Stimulated activated naive CD8-positive, alpha-beta T cell treated with anti-CD3 and anti-CD28 coated beads, Interleukin-15, Interleukin-2, amounts not matched to agents 100 ng/mL and 50 ng/mL, for 24 hours (primary cell): ENCODE measurements around the gene GALNT18.

ENCODE experiments used
- H3K27ac Mint-ChIP-seq: one replicate; pipeline ENCODE4 v1.8.0; 2021; ENCODE audit warnings: mild to moderate bottlenecking, mixed read lengths
- H3K27me3 Mint-ChIP-seq: one replicate; pipeline ENCODE4 v1.8.0; 2021; ENCODE audit warnings: mixed read lengths
- H3K36me3 Mint-ChIP-seq: one replicate; pipeline ENCODE4 v1.8.0; 2021; ENCODE audit warnings: low read depth, mixed read lengths
- H3K4me1 Mint-ChIP-seq: one replicate; pipeline ENCODE4 v1.8.0; 2021; ENCODE audit warnings: low read depth, mixed read lengths
- H3K4me3 Mint-ChIP-seq: one replicate; pipeline ENCODE4 v1.8.0; 2021; ENCODE audit warnings: mild to moderate bottlenecking, mixed read lengths
- H3K9me3 Mint-ChIP-seq: one replicate; pipeline ENCODE4 v1.8.0; 2021; ENCODE audit warnings: mixed read lengths

The GALNT18 gene

GRCh38 chr11:11420191-11420898 lies 201.5 kb downstream of the GALNT18 start:
- Mint-ChIP-seq H3K27me3 (peaks cover 27% of the 10 kb centered on the region), H3K36me3 (no peaks in the 10 kb centered on the region), H3K27ac (no peak overlapping the region), H3K4me1 (peaks cover 7% of the 10 kb centered on the region), H3K9me3 (no peaks in the 10 kb centered on the region), H3K4me3 (no peak overlapping the region)

- H3K27me3 Mint-ChIP-seq, result peaks cover 27% of the 10 kb centered on the region
- no peaks in the 10 kb centered on the region for H3K36me3 Mint-ChIP-seq
- H3K4me3 Mint-ChIP-seq, result no peak overlapping the region
- no peak overlapping the region for H3K27ac Mint-ChIP-seq
- no peaks in the 10 kb centered on the region for H3K9me3 Mint-ChIP-seq
- H3K4me1 Mint-ChIP-seq, result peaks cover 7% of the 10 kb centered on the region
Measured at GRCh38 chr11:11419747-11420146, 202.1 kb downstream of the GALNT18 start.

DNA sequence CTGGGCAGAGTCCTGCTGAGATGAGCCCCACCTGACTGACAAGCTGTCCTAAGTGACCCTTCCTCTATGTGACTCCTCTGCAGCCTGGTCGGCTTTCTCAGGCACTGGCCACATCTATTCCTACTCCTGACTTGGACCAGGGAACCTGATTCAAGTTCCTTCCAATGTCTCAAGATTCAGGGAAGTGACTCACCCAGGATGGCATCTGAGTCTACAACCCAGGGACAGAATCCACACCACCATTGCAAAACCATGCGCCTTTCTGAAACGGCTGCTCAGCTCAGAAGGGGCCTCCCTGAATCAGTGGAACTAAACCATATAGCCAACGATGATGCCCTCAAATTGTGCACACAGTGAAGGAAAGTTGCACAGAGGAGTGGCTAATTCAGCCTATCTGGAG lies 204.9 kb downstream of the GALNT18 start:
- no peak overlapping the region for H3K4me3 Mint-ChIP-seq
- H3K36me3 Mint-ChIP-seq, result no peaks in the 10 kb centered on the region
- H3K27me3 Mint-ChIP-seq, result peaks cover 39% of the 10 kb centered on the region
- no peak overlapping the region for H3K27ac Mint-ChIP-seq
- H3K4me1 Mint-ChIP-seq, result peaks cover 7% of the 10 kb centered on the region
- H3K9me3 Mint-ChIP-seq, result no peaks in the 10 kb centered on the region

GRCh38 chr11:11416502-11416901 lies 205.3 kb downstream of the GALNT18 start:
- Mint-ChIP-seq H3K27ac (no peak overlapping the region), H3K4me1 (peaks cover 7% of the 10 kb centered on the region), H3K4me3 (no peak overlapping the region), H3K27me3 (peaks cover 39% of the 10 kb centered on the region), H3K36me3 (no peaks in the 10 kb centered on the region), H3K9me3 (no peaks in the 10 kb centered on the region)

DNA sequence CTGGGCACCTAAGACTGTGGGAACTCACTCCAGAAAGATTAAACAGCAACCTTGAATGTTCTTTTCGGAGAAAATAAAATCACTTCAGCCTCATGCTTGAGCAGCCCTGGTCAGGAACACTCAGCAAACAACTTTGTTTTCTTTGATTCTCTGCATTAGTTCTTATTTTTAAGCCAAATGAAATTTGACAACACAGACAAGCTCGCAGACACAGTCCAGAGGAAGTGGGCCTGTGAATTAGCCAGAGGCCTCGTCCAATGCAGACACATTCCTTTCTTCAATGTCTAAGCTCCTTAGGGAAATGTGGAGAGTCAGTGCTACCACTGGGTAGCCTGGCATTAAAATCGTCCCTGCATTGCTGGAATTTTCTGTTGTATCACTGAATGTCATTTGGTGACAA lies 205.9 kb downstream of the GALNT18 start:
- H3K27me3 Mint-ChIP-seq, result peaks cover 39% of the 10 kb centered on the region
- H3K4me1 Mint-ChIP-seq, result peaks cover 7% of the 10 kb centered on the region
- H3K27ac Mint-ChIP-seq, result no peak overlapping the region
- H3K36me3 Mint-ChIP-seq, result no peaks in the 10 kb centered on the region
- no peaks in the 10 kb centered on the region for H3K9me3 Mint-ChIP-seq
- H3K4me3 Mint-ChIP-seq, result no peak overlapping the region

DNA sequence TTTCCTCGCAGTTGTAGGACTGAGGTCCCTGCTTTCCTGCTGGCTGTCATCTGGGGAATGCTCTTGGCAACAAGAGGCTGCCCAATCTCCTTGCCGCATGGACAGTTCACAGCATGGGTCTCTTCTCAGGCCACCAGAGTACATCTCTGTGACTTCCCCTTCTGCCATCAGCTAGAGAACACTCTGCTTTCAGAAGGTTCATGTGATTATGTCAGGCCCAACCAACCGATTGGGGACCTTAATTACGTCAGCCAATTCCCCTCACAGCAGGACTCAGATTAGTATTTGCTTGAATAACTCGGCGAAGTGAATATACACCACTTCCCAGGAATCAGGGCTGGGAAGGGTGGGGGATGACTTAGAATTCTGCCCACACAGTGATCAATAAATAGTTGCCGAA lies 206.8 kb downstream of the GALNT18 start:
- Mint-ChIP-seq H3K27me3 (peaks cover 39% of the 10 kb centered on the region), H3K27ac (no peak overlapping the region), H3K4me1 (peaks cover 7% of the 10 kb centered on the region), H3K4me3 (no peak overlapping the region), H3K9me3 (no peaks in the 10 kb centered on the region), H3K36me3 (no peaks in the 10 kb centered on the region)

DNA sequence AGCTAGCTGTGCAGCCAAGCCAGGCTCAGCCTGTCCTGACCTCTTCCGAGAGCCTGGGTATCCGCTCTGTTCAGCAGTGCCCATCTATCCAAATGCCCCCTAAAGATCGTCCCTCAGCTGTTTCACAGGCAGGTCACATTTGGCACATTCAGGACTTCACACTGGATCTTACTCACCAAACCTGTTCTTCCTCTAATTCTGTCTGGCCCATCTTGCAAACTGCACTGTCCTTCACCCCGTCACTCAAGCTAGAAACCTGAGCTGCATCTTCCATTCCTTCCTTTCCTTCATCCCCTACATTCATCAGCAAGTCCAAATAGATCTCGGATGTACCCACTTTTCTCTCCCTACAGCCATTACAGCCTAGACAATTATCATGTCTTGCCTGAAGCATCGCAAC lies 208.0 kb downstream of the GALNT18 start:
- H3K27ac Mint-ChIP-seq, result no peak overlapping the region
- H3K9me3 Mint-ChIP-seq, result no peaks in the 10 kb centered on the region
- H3K27me3 Mint-ChIP-seq, result peaks cover 36% of the 10 kb centered on the region
- no peaks in the 10 kb centered on the region for H3K36me3 Mint-ChIP-seq
- no peak overlapping the region for H3K4me3 Mint-ChIP-seq
- H3K4me1 Mint-ChIP-seq, result peaks cover 7% of the 10 kb centered on the region

DNA sequence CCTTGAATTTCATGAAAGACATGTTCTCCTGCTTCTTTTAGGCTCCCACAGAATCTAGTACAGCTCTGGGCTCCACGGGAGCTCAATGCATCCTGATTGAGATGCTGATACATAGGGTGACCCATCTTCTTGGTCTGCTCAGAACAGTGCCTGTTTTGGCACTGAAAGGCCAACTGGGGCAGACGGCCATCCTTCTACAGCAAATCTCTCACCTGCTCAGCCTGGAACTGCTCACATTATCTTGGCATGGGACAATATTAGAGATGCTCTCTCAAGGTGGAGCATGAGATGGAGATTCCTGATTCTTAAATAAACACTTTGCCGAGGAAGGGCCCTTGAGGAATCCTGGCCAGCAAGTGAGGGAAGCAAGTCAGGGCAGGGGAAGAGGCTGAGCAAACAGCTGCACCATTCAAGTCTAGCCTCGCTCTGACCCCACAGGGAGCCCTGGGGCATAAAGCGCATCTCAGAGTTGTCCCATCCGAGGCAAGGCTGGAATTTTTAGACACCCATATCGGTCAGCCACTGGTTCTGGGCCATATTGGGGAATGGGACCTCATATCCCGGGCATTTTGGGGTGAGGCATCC lies 210.3 kb downstream of the GALNT18 start:
- H3K27ac Mint-ChIP-seq, result no peak overlapping the region

DNA sequence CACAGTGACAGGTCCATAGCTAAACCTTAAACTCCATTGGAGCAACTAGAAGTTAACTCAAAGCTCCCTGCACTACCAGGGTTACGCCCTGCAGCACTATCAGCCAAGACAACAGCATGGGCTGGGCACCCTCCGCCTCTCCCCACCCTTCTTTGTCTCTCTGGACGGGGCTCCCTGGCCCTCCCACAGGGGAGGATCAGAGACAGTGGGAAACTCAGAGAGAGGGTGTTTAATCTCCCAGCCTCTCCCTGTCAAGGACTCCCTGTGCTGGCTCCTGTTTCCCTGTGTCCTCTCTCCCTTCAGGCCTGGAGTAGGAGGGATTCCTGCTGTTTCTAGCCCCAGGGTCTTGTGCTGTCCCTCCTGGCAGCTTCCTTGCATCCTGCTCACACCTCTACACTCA lies 211.9 kb downstream of the GALNT18 start:
- Mint-ChIP-seq H3K27me3 (peaks cover 16% of the 10 kb centered on the region), H3K27ac (no peak overlapping the region), H3K4me3 (no peak overlapping the region), H3K36me3 (no peaks in the 10 kb centered on the region), H3K4me1 (no peaks in the 10 kb centered on the region), H3K9me3 (no peaks in the 10 kb centered on the region)

More for the DNA sequence above, 210.3 kb downstream of the GALNT18 start:
- H3K4me1 Mint-ChIP-seq, result peaks cover 2% of the 10 kb centered on the region
- H3K36me3 Mint-ChIP-seq, result no peaks in the 10 kb centered on the region
- H3K27me3 Mint-ChIP-seq, result peaks cover 16% of the 10 kb centered on the region
- no peak overlapping the region for H3K4me3 Mint-ChIP-seq
- no peaks in the 10 kb centered on the region for H3K9me3 Mint-ChIP-seq

- Mint-ChIP-seq H3K36me3 (no peaks in the 10 kb centered on the region), H3K27me3 (peaks cover 17% of the 10 kb centered on the region), H3K4me1 (no peaks in the 10 kb centered on the region), H3K27ac (no peak overlapping the region), H3K4me3 (no peak overlapping the region), H3K9me3 (no peaks in the 10 kb centered on the region)
Measured at GRCh38 chr11:11409224-11409623, 212.6 kb downstream of the GALNT18 start.

DNA sequence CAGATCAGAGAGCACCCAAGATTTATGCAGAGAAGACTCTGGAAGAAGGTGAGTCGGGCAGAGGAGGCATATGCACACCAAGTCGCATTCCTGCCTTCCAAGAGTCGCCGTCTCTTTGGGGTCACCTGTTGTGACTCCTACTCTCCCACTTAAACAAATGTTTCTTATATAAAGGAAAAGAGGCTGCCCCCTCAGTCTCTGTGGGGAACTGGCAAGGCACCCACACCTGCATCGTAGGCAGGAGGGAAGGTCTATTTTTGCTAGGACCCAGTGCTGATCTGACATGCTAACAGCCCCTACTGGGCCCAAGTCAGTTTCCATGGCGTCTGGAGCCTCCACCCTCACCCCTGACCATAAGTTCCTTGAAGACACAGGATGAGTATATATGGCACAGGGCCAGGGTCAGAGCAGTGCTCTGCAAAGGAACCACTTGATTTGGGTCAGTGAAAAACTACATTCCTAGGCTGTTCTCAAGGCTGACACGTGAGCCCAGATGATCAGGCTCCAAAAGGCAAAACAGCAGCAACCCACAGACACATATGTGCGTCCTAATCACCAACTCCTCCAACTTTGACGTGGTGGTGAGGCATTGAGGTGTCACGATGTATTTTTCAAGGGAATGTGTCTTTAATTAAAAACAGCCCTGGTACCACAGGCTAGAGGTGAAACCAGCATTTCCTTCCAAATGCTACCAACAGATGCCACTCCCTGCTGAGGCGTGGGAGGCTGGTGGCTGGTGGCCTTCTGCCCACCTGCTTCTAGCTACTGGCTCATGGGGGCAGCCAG lies 213.2 kb downstream of the GALNT18 start:
- no peak overlapping the region for H3K27ac Mint-ChIP-seq
- no peaks in the 10 kb centered on the region for H3K9me3 Mint-ChIP-seq
- H3K4me3 Mint-ChIP-seq, result no peak overlapping the region
- no peaks in the 10 kb centered on the region for H3K4me1 Mint-ChIP-seq
- H3K27me3 Mint-ChIP-seq, result peaks cover 11% of the 10 kb centered on the region
- no peaks in the 10 kb centered on the region for H3K36me3 Mint-ChIP-seq

- Mint-ChIP-seq H3K27me3 (peaks cover 9% of the 10 kb centered on the region), H3K4me1 (no peaks in the 10 kb centered on the region), H3K27ac (no peak overlapping the region), H3K36me3 (no peaks in the 10 kb centered on the region), H3K9me3 (no peaks in the 10 kb centered on the region), H3K4me3 (no peak overlapping the region)
Measured at GRCh38 chr11:11407763-11408084, 214.1 kb downstream of the GALNT18 start.

DNA sequence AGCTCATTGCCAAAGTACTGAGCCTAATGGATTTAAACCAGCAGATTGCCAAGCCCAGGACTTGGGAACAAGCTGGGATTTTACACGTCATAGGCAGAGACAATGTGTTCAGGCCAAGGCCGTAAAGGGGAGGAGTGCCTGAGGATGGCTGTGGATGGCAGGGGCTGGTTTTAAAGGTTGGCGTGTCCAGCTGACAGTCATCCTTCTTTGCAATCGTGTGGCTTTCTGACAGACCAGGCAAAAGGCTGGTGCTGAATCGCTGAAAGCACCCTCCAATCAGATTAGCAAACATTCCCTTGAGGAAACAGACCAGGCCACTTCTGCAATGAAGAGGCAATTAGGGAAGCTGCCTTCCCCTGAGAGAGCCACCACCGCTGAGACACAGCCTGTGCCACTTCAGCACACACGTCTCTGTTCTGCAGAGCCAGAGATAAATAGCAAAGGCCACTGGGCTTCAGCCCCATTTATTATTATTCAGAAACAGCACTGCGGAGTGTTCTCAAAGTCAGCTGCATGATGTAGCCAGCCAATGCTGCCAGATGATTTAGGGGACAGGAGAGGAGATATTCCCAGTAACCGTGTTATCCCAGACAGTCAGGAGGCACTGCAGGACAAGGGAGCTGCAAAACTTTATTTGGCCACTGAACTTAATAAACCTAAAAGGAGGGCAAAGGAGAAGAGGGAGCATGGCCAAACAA lies 214.6 kb downstream of the GALNT18 start:
- H3K4me1 Mint-ChIP-seq, result no peaks in the 10 kb centered on the region
- no peak overlapping the region for H3K4me3 Mint-ChIP-seq
- H3K36me3 Mint-ChIP-seq, result no peaks in the 10 kb centered on the region
- H3K27me3 Mint-ChIP-seq, result peaks cover 8% of the 10 kb centered on the region
- no peak overlapping the region for H3K27ac Mint-ChIP-seq
- H3K9me3 Mint-ChIP-seq, result no peaks in the 10 kb centered on the region

DNA sequence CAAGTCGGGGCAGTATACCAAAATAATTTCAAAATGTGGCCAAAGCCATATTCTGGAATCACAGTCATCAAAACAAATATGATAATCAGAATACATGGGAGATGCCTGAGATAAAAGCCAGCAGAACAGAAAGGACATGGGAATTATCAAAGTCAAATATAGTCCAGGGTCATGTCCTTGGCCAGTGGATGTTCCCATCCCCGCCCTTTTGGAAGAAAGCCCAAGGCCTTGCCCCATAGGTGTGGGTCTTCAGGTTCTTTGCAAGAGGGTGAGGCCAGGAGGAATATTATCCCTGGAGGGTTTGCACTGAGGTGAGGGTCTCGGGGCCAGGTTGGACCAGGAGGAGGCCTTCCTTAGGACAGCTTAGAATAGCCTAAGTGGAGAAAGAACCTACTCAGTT lies 215.2 kb downstream of the GALNT18 start:
- no peak overlapping the region for H3K4me3 Mint-ChIP-seq
- H3K27ac Mint-ChIP-seq, result no peak overlapping the region
- no peaks in the 10 kb centered on the region for H3K36me3 Mint-ChIP-seq
- peaks cover 10% of the 10 kb centered on the region for H3K27me3 Mint-ChIP-seq
- no peaks in the 10 kb centered on the region for H3K9me3 Mint-ChIP-seq
- H3K4me1 Mint-ChIP-seq, result no peaks in the 10 kb centered on the region
